Measurements from ENCODE around the gene FAM120B.

The FAM120B gene

GRCh38 chr6:170286246-170286933, 20.2 kb upstream of the FAM120B start:
- DNase-seq (ENCODE audit: low read depth, low spot score), result peak; percentile 37

- no peak for DNase-seq (ENCODE audit: low read depth, low spot score)
These were observed 19.7 kb upstream of the FAM120B start for GRCh38 chr6:170286934-170287265.

- no peak for DNase-seq (ENCODE audit: low read depth, low spot score)
These were observed 19.1 kb upstream of the FAM120B start for GRCh38 chr6:170287371-170287876.

GRCh38 chr6:170288091-170288631, 18.4 kb upstream of the FAM120B start:
- no peak for DNase-seq (ENCODE audit: low read depth, low spot score)

GRCh38 chr6:170288852-170289179, 17.7 kb upstream of the FAM120B start:
- no peak for DNase-seq (ENCODE audit: low read depth, low spot score)

GRCh38 chr6:170289180-170289931, 17.2 kb upstream of the FAM120B start:
- peak; percentile 28 for DNase-seq (ENCODE audit: low read depth, low spot score)

- no peak for DNase-seq (ENCODE audit: low read depth, low spot score)
These were observed 16.6 kb upstream of the FAM120B start for GRCh38 chr6:170289951-170290295.

- peak; percentile 64 for DNase-seq (ENCODE audit: low read depth, low spot score)
These were observed 16.0 kb upstream of the FAM120B start, which contains the start of gene DLL1 for GRCh38 chr6:170290296-170291128. TSS of gene DLL1 (minus strand) at chr6:170291078. CDS start at chr6:170290139, 939 bp downstream.

- peak; percentile 46 for DNase-seq (ENCODE audit: low read depth, low spot score)
These were observed 15.1 kb upstream of the FAM120B start for GRCh38 chr6:170291271-170292110.

GRCh38 chr6:170292111-170292406, 14.5 kb upstream of the FAM120B start:
- DNase-seq (ENCODE audit: low read depth, low spot score), result no peak

- peak; percentile 29 for DNase-seq (ENCODE audit: low read depth, low spot score)
These were observed 14.0 kb upstream of the FAM120B start for GRCh38 chr6:170292407-170293158.

- no peak for DNase-seq (ENCODE audit: low read depth, low spot score)
These were observed 13.0 kb upstream of the FAM120B start for GRCh38 chr6:170293341-170294231.

GRCh38 chr6:170294298-170294730, 12.2 kb upstream of the FAM120B start:
- peak; percentile 5 for DNase-seq (ENCODE audit: low read depth, low spot score)

GRCh38 chr6:170294813-170295509, 11.6 kb upstream of the FAM120B start:
- DNase-seq (ENCODE audit: low read depth, low spot score), result peak; percentile 7

- DNase-seq (ENCODE audit: low read depth, low spot score), result peak; percentile 59
These were observed 10.8 kb upstream of the FAM120B start for GRCh38 chr6:170295510-170296422.

- no peak for DNase-seq (ENCODE audit: low read depth, low spot score)
These were observed 10.2 kb upstream of the FAM120B start for GRCh38 chr6:170296423-170296745.

GRCh38 chr6:170296746-170297575, 9.6 kb upstream of the FAM120B start:
- peak; percentile 10 for DNase-seq (ENCODE audit: low read depth, low spot score)

All from astrocyte of the hippocampus (primary cell).